HL-60 (cell line): Measurements from ENCODE around the gene FTCDNL1.

ENCODE experiments used
- DNase-seq, 2 experiments: peaks; one replicate each; pipeline ENCODE4 v3.0.0-alpha.2; 2010 to 2020; ENCODE audit warnings: low read depth in 1 of 2, low spot score in 1 of 2
- H3K27ac ChIP-seq: fragments of 250-450 bp; sonication (Bioruptor Pico); replicated peaks from 2 replicates; pipeline ENCODE4 v1.5.1; 2020; ENCODE audit warnings: mild to moderate bottlenecking, moderate library complexity
- H3K27me3 ChIP-seq: fragments of 250-450 bp; sonication (Bioruptor Pico); 2 replicates; pipeline ENCODE4 v1.5.1; 2021; ENCODE audit warnings: mild to moderate bottlenecking, moderate library complexity; ENCODE audit not compliant: insufficient read depth, poor library complexity, severe bottlenecking
- H3K4me3 ChIP-seq: replicated peaks from 2 replicates; pipeline ENCODE4 v1.5.1; 2011; ENCODE audit warnings: mild to moderate bottlenecking, control low read depth, low read length; ENCODE audit not compliant: insufficient read depth
- CTCF ChIP-seq: IDR thresholded peaks from one replicate; pipeline ENCODE4 v1.5.1; 2011; ENCODE audit warnings: low read length, control low read depth, inconsistent platforms; ENCODE audit not compliant: insufficient read depth
- GABPA ChIP-seq: IDR thresholded peaks from 2 replicates; pipeline ENCODE4 v1.6.1; 2012; ENCODE audit warnings: low read depth
- POLR2AphosphoS5 ChIP-seq: IDR thresholded peaks from 2 replicates; pipeline ENCODE4 v1.6.1; 2012; ENCODE audit warnings: low read depth
- SPI1 ChIP-seq: IDR thresholded peaks from 2 replicates; pipeline ENCODE4 v1.6.1; 2012; ENCODE audit warnings: low read depth, mild to moderate bottlenecking, borderline replicate concordance
- TF ChIP-seq, protein P1 (sequence below): IDR thresholded peaks from 2 replicates; pipeline ENCODE4 v1.6.1; 2012; ENCODE audit warnings: low read depth; ENCODE audit not compliant: insufficient replicate concordance

The FTCDNL1 gene

GRCh38 chr2:199734651-199735050, 116.3 kb downstream of the FTCDNL1 start:
- no peak overlapping the region for H3K4me3 ChIP-seq
- DNase-seq, result no peak
- H3K27ac ChIP-seq, result no peak overlapping the region
- TF ChIP-seq CTCF (no peak), POLR2AphosphoS5 (no peak), SPI1 (no peak), GABPA (no peak)
- TF ChIP-seq, protein P1, sequence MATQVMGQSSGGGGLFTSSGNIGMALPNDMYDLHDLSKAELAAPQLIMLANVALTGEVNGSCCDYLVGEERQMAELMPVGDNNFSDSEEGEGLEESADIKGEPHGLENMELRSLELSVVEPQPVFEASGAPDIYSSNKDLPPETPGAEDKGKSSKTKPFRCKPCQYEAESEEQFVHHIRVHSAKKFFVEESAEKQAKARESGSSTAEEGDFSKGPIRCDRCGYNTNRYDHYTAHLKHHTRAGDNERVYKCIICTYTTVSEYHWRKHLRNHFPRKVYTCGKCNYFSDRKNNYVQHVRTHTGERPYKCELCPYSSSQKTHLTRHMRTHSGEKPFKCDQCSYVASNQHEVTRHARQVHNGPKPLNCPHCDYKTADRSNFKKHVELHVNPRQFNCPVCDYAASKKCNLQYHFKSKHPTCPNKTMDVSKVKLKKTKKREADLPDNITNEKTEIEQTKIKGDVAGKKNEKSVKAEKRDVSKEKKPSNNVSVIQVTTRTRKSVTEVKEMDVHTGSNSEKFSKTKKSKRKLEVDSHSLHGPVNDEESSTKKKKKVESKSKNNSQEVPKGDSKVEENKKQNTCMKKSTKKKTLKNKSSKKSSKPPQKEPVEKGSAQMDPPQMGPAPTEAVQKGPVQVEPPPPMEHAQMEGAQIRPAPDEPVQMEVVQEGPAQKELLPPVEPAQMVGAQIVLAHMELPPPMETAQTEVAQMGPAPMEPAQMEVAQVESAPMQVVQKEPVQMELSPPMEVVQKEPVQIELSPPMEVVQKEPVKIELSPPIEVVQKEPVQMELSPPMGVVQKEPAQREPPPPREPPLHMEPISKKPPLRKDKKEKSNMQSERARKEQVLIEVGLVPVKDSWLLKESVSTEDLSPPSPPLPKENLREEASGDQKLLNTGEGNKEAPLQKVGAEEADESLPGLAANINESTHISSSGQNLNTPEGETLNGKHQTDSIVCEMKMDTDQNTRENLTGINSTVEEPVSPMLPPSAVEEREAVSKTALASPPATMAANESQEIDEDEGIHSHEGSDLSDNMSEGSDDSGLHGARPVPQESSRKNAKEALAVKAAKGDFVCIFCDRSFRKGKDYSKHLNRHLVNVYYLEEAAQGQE, result no peak
- H3K27me3 ChIP-seq, result no peaks in the 10 kb centered on the region

GRCh38 chr2:199734011-199734410, 117.0 kb downstream of the FTCDNL1 start:
- DNase-seq, result no peak
- H3K27ac ChIP-seq, result no peak overlapping the region
- no peak overlapping the region for H3K4me3 ChIP-seq
- no peak for TF ChIP-seq GABPA
- no peak for TF ChIP-seq SPI1
- TF ChIP-seq POLR2AphosphoS5, result no peak
- no peak for TF ChIP-seq CTCF
- TF ChIP-seq, protein P1, result no peak
- H3K27me3 ChIP-seq, result no peaks in the 10 kb centered on the region

DNA sequence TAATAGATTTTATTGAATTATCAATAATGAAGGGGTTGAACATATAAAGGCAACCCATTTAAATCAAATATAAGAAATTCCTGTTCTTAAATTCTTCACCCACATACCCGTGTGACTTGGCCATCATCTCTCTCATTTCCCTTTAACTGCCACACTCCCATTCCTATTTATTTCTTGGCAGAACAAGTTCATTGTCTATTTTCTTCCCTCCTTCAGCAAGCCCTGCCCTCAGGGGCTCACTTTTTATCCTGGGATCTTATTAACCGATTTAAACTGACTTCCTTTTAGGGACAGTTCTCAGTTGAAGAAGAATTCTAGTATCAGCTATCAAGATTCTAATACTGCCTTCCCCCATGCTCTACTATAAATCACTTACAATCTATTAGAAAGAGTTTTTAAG, 123.2 kb downstream of the FTCDNL1 start:
- DNase-seq, result no peak
- no peak for TF ChIP-seq GABPA
- no peak for TF ChIP-seq SPI1
- TF ChIP-seq, protein P1, result no peak
- no peak for TF ChIP-seq CTCF
- TF ChIP-seq POLR2AphosphoS5, result no peak
- Histone ChIP-seq H3K4me3 (no peak overlapping the region), H3K27ac (no peak overlapping the region), H3K27me3 (no peaks in the 10 kb centered on the region)
